ENCODE data around the gene MARCHF10.

Gene MARCHF10

GRCh38 chr17:62801553-62802114, 6.5 kb downstream of the MARCHF10 start:
- Mint-ChIP-seq H3K27me3 (ENCODE audit: low read depth) (peaks cover 27% of the 10 kb centered on the region), H3K9me3 (no peaks in the 10 kb centered on the region), H3K36me3 (ENCODE audit: low read depth) (no peaks in the 10 kb centered on the region), H3K4me3 (no peak overlapping the region), H3K4me1 (peaks cover 16% of the 10 kb centered on the region), H3K27ac (no peak overlapping the region)
- TF ChIP-seq CTCF (IDR thresholded peaks at IDR 0.05; ENCODE audit: unreplicated experiment in 3 of 3): no peak

GRCh38 chr17:62800585-62800984, 7.5 kb downstream of the MARCHF10 start:
- TF ChIP-seq CTCF (IDR thresholded peaks at IDR 0.05; ENCODE audit: unreplicated experiment in 3 of 3): no peak
- Mint-ChIP-seq H3K4me3 (no peak overlapping the region), H3K4me1 (peaks cover 10% of the 10 kb centered on the region), H3K36me3 (ENCODE audit: low read depth) (no peaks in the 10 kb centered on the region), H3K27ac (no peak overlapping the region), H3K9me3 (no peaks in the 10 kb centered on the region), H3K27me3 (ENCODE audit: low read depth) (peaks cover 27% of the 10 kb centered on the region)

- Mint-ChIP-seq H3K4me1 (peaks cover 11% of the 10 kb centered on the region), H3K27ac (no peak overlapping the region), H3K36me3 (ENCODE audit: low read depth) (no peaks in the 10 kb centered on the region), H3K4me3 (no peak overlapping the region), H3K9me3 (peaks cover 4% of the 10 kb centered on the region), H3K27me3 (ENCODE audit: low read depth) (peaks cover 27% of the 10 kb centered on the region)
- TF ChIP-seq CTCF (IDR thresholded peaks at IDR 0.05; ENCODE audit: unreplicated experiment in 3 of 3): no peak
Measured at GRCh38 chr17:62797959-62798358, 10.2 kb downstream of the MARCHF10 start.

- H3K4me1 Mint-ChIP-seq: peaks cover 13% of the 10 kb centered on the region
- H3K9me3 Mint-ChIP-seq: peaks cover 4% of the 10 kb centered on the region
- peaks cover 27% of the 10 kb centered on the region for H3K27me3 Mint-ChIP-seq (ENCODE audit: low read depth)
- H3K36me3 Mint-ChIP-seq (ENCODE audit: low read depth): no peaks in the 10 kb centered on the region
- TF ChIP-seq CTCF (IDR thresholded peaks at IDR 0.05; ENCODE audit: unreplicated experiment in 3 of 3): no peak
- no peak overlapping the region for H3K4me3 Mint-ChIP-seq
- no peak overlapping the region for H3K27ac Mint-ChIP-seq
Measured at GRCh38 chr17:62796291-62796690, 11.8 kb downstream of the MARCHF10 start.

- Mint-ChIP-seq H3K36me3 (ENCODE audit: low read depth) (no peaks in the 10 kb centered on the region), H3K4me1 (peaks cover 22% of the 10 kb centered on the region), H3K27me3 (ENCODE audit: low read depth) (peaks cover 27% of the 10 kb centered on the region), H3K9me3 (peaks cover 4% of the 10 kb centered on the region), H3K4me3 (no peak overlapping the region), H3K27ac (peak overlapping the region in 1 of 3 experiments; percentile 46)
- no peak for TF ChIP-seq CTCF (IDR thresholded peaks at IDR 0.05; ENCODE audit: unreplicated experiment in 3 of 3)
Measured at GRCh38 chr17:62794666-62794971, 13.5 kb downstream of the MARCHF10 start.

GRCh38 chr17:62793919-62794665, 14.0 kb downstream of the MARCHF10 start:
- no peaks in the 10 kb centered on the region for H3K36me3 Mint-ChIP-seq (ENCODE audit: low read depth)
- H3K27ac Mint-ChIP-seq: peak overlapping the region in 1 of 3 experiments; percentile 46
- H3K9me3 Mint-ChIP-seq: peaks cover 4% of the 10 kb centered on the region
- H3K4me3 Mint-ChIP-seq: no peak overlapping the region
- peaks cover 22% of the 10 kb centered on the region for H3K4me1 Mint-ChIP-seq
- no peak for TF ChIP-seq CTCF (IDR thresholded peaks at IDR 0.05; ENCODE audit: unreplicated experiment in 3 of 3)
- H3K27me3 Mint-ChIP-seq (ENCODE audit: low read depth): peaks cover 24% of the 10 kb centered on the region

Measured in nephron (organoid).